LNCAP (cell line): Measurements from ENCODE around the gene OR11L1.

Experiments
- CTCF ChIP-seq: fragments of 450-650 bp; IDR thresholded peaks from 2 replicates; pipeline ENCODE4 v1.5.1; 2017; ENCODE audit warnings: mild to moderate bottlenecking

Gene OR11L1

GRCh38 chr1:247857069-247857984, 15.6 kb upstream of the OR11L1 start, which contains the start of gene TRIM58:
Gene TRIM58, plus strand, starts transcription at chr1:247857187. Its CDS starts 60 bp downstream, at chr1:247857247.
- no peak for TF ChIP-seq CTCF

GRCh38 chr1:247855911-247856310, 14.2 kb upstream of the OR11L1 start:
- no peak for TF ChIP-seq CTCF

- TF ChIP-seq CTCF, result no peak
Measured at GRCh38 chr1:247854899-247855545, 13.3 kb upstream of the OR11L1 start.

GRCh38 chr1:247849616-247850015, 7.9 kb upstream of the OR11L1 start:
- TF ChIP-seq CTCF, result no peak

GRCh38 chr1:247848346-247848745, 6.7 kb upstream of the OR11L1 start:
- no peak for TF ChIP-seq CTCF

- TF ChIP-seq CTCF, result no peak
Measured at GRCh38 chr1:247845693-247846017, 4.0 kb upstream of the OR11L1 start.

GRCh38 chr1:247845011-247845692, 3.5 kb upstream of the OR11L1 start:
- no peak for TF ChIP-seq CTCF
